Urinary bladder (tissue), 4 donors: ENCODE measurements around the gene FBXW10. TPM values are rescaled to one million over a fixed set of nuclear protein-coding genes. Genes with fewer than 3 reads are reported as not detected.
"Not testable (repeated sequence)": the region's sequence is repeated elsewhere in the genome, so short reads cannot be mapped to it uniquely, and the experiment has no call there.

Source experiments
- DNase-seq: peaks from one replicate; pipeline ENCODE4 v3.0.0-alpha.2; 2015; ENCODE audit errors: extremely low spot score
- H3K27ac ChIP-seq: one replicate; pipeline ENCODE4 v1.5.1; 2013; ENCODE audit warnings: low read depth, mild to moderate bottlenecking, moderate library complexity
- H3K36me3 ChIP-seq: one replicate; pipeline ENCODE4 v1.6.1; 2013; ENCODE audit warnings: mild to moderate bottlenecking, moderate library complexity; ENCODE audit not compliant: insufficient read depth
- H3K4me1 ChIP-seq: one replicate; pipeline ENCODE4 v1.6.1; 2013; ENCODE audit warnings: mild to moderate bottlenecking, moderate library complexity; ENCODE audit not compliant: insufficient read depth
- H3K4me3 ChIP-seq: one replicate; pipeline ENCODE4 v1.5.1; 2013; ENCODE audit warnings: low read depth, low read length
- WGBS: extraction: QIAGEN DNeasy Blood & Tissue Kit; methylation state at CpG from one replicate; pipeline ENCODE4 v1.1.7; 2013; 5-methylcytosine and 5-hydroxymethylcytosine counted together
- polyA plus RNA-seq: library from polyadenylated mRNA; stranded (reverse); fragments of 200-250 nt; gene quantifications from one replicate; pipeline ENCODE4 v1.2.3, GENCODE V29; 2013
- total RNA-seq: library from RNA; depleted of rRNA; stranded (reverse); fragments of >200 nt; gene quantifications from one replicate; pipeline ENCODE4 v1.2.3, GENCODE V29; 2014
- donor health status: healthy with polysubstance abuse.
- donor health status: healthy.

FBXW10 gene
- total and polyA plus RNA-seq, 2 donors, result 0.03 TPM; not detected in 1

DNA sequence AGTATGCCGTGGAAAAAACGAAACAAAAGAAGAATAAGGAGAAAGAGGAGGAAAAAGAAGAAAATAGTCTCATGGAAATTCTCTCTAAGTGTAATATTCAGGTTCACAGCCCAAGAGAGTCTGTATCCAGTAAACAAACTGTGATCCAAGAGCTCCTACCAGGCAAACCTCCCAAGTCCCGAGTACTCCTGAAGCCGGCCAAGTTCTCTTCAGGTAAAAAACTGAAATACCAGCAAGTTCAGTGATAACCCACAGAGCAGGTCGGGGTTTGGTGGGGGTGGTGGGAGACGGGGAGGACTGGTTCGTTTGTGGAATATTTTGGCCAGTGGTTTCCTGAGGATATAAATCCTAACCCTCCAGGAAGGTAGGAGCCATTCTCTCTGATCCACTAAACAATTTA, 28.6 kb downstream of the FBXW10 start:
- Histone ChIP-seq H3K27ac (no peak overlapping the region), H3K4me1 (no peaks in the 10 kb centered on the region), H3K36me3 (no peaks in the 10 kb centered on the region), H3K4me3 (no peak overlapping the region)
- WGBS, result 81% methylated on average over 7 of the region's 7 CpGs
- DNase-seq, result no peak

DNA sequence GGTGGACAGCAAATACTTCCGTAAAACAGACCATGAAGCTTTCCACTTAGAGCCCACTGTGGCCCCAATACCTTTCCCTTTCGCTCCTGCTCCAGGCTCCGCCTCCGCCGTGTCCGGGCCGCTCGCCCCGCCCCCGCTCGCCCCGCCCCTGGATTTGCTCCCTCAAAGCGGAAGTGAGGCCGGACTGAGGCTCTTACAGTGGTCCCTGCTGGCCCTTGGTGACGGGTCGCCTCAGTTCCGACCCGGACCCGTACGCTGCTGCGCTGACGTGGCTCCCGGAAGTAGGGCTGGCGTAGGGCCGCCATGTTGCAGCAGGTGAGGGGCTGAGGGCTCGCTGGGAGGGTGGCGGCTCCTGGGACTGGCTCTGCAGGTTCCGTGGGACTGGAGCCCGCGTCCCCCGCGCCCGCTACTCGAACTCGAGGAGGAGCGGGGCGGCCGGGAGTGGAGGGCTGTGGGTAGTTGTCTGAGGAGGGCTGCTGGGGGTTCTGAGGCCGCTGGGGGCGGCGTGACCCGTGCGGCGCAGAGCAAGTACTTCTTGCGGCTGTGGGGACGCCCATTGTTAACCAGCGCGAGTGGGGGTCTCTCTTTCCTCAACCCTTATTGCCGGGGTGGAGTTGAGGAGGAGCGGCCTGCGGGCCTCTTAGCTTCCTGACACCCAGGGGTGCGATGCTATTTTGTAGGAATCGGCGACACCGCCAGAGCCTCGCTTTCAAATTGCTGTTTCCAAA, 37.3 kb downstream of the FBXW10 start, which contains the start of gene TVP23B:
TSS of gene TVP23B (plus strand) at position 193 of the 728 bp plus-strand sequence. CDS start at position 304, 111 bp downstream.
- H3K4me1 ChIP-seq, H3K36me3 ChIP-seq: not testable (repeated sequence)
- WGBS, result under 1% methylated on average over 56 of the region's 56 CpGs
- DNase-seq, result peak; percentile 85
- H3K4me3 ChIP-seq, result peak within 1 kb of the TSS; percentile 44
- peak within 1 kb of the TSS; percentile 52 for H3K27ac ChIP-seq

DNA sequence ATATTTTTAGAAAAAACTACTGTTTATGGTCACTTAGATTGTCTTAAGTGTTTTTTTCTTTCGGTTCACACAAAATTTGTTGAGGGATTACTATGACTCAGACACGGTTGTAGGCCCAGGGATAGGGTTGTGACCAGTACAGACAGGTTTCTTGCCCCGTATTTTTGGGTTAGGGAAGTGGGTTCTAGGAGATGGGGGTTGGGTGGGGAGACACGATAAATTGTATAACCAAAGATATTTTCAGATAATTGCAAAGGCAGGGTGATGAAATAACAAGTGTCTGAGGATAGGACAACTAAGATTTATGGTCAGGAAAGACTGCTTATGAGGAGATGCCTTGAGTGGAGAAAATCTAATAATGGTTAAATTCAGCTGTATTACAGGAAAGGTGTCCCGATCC, 38.0 kb downstream of the FBXW10 start:
- H3K4me3 ChIP-seq, result peak overlapping the region; percentile 44
- H3K27ac ChIP-seq, result not testable (repeated sequence)

GRCh38 chr17:18785933-18786332, 42.1 kb downstream of the FBXW10 start:
- H3K4me1 ChIP-seq, DNase-seq, H3K4me3 ChIP-seq, H3K36me3 ChIP-seq, H3K27ac ChIP-seq: not testable (repeated sequence)
- WGBS, result 82% methylated on average over 1 of the region's 1 CpG

More for the DNA sequence above, 38.0 kb downstream of the FBXW10 start:
- not testable (repeated sequence) for DNase-seq, H3K36me3 ChIP-seq, H3K4me1 ChIP-seq
- WGBS, result 8% methylated on average over 3 of the region's 5 CpGs

- not testable (repeated sequence) for H3K36me3 ChIP-seq, H3K4me3 ChIP-seq, H3K27ac ChIP-seq, H3K4me1 ChIP-seq, DNase-seq
- WGBS, result 81% methylated on average over 4 of the region's 5 CpGs
Measured at GRCh38 chr17:18786890-18787289, 43.0 kb downstream of the FBXW10 start.

DNA sequence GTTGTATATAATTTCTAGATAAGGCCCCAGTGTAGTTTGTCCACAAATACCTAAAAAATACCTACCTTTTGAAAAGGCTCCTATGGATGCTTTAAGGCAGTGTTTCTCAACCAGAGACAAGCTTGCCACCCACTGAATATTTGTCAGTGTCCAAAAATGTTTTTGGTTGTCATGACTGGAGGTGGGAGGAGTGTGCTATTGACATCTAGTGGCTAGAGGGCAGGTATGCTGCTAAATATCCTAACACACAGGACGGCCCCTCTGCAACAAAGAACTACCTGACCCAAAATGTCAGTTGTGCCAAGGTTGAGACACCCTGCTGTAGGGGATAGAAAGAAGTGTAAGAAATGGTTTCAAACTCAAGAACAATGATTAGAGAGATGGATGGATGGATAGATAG, 47.5 kb downstream of the FBXW10 start:
- WGBS, result 80% methylated on average over 1 of the region's 1 CpG
- not testable (repeated sequence) for H3K27ac ChIP-seq, H3K4me3 ChIP-seq, H3K36me3 ChIP-seq, DNase-seq, H3K4me1 ChIP-seq

DNA sequence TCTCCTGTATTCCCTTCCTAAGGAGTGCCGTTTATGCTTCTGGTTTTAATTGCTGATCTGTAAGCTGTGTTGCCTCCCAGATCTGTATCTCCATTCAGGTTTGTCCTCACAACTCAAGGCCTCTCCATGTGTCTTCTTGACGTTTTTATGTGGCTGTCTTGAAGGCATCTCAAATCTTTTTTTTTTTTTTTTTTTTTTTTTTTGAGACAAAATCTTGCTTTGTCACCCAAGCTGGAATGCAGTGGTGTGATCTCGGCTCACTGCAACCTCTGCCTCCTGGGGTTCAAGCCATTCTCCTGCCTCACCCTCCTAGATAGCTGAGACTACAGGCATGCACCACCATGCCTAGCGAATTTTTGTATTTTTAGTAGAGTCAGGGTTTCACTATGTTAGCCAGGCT, 51.0 kb downstream of the FBXW10 start:
- H3K4me3 ChIP-seq, DNase-seq, H3K27ac ChIP-seq, H3K4me1 ChIP-seq, H3K36me3 ChIP-seq: not testable (repeated sequence)
- WGBS, result 57% methylated on average over 4 of the region's 4 CpGs

- H3K4me1 ChIP-seq, H3K36me3 ChIP-seq, H3K27ac ChIP-seq, H3K4me3 ChIP-seq, DNase-seq: not testable (repeated sequence)
Measured at GRCh38 chr17:18796887-18797286, 53.0 kb downstream of the FBXW10 start.

DNA sequence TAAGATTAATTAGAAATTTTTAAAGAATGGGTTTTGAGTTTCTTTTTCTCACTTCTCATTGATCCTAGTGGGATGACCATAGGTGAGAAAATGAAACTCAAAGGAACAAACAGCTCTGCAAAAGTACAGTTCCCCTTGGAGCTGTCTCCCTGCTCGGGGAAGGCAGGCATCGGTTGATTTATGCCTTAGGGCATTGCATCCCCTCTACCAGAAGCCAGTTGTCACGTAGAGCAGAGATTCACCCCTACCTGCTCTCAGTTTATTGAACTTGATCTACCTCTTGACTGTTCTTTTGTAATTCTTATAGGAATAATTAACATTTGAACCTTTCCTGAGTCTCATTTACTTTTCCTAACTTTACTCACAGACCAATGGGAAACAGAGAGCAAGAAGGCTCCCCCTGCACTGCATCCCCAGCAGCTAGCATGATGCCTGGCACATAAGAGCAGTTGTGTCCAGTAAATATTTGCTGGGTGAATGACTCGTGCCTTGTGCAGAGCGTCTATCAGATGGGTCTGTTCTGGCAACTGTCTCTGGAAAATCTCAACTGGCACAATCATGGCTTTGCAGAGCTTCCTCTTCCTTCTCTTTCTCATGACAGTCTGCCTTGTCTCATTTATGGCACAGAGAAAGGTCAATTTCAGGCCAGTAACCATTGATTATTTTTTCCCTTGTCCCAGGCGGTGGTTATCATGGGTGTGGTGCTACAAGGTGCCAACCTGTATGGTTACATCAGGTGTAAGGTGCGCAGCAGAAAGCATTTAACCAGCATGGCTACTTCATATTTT, 59.8 kb downstream of the FBXW10 start:
- H3K4me3 ChIP-seq, DNase-seq, H3K4me1 ChIP-seq, H3K27ac ChIP-seq, H3K36me3 ChIP-seq: not testable (repeated sequence)
- 72% methylated on average over 7 of the region's 7 CpGs for WGBS

- WGBS, result 42% methylated on average over 3 of the region's 3 CpGs
- not testable (repeated sequence) for H3K4me3 ChIP-seq, DNase-seq, H3K36me3 ChIP-seq, H3K27ac ChIP-seq, H3K4me1 ChIP-seq
Measured at GRCh38 chr17:18815924-18816323, 72.1 kb downstream of the FBXW10 start.

GRCh38 chr17:18816489-18817371, 72.9 kb downstream of the FBXW10 start:
- peak; percentile 32 for DNase-seq
- not testable (repeated sequence) for H3K27ac ChIP-seq, H3K36me3 ChIP-seq, H3K4me1 ChIP-seq, H3K4me3 ChIP-seq
- 51% methylated on average over 9 of the region's 9 CpGs for WGBS

DNA sequence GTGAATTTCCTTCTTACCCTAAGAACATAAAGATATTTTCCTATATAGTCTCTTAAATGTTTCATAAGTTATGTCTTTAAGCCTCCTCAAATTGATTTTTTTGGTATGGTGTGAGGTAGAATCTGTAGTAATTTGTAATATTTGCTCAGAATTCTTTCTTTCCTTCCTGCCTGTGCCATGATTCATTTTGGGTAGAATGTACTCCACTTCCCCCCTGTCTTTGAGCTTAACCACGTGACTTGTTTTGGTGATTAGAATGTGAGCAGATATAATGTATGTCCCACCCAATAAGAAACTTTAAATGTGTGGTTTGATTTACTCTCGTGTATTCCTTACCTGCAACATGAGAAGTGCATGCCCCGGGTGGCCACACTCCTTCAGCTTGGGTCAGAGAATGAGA, 77.6 kb downstream of the FBXW10 start:
- not testable (repeated sequence) for H3K27ac ChIP-seq, H3K36me3 ChIP-seq, H3K4me3 ChIP-seq, DNase-seq, H3K4me1 ChIP-seq
- WGBS, result 56% methylated on average over 1 of the region's 3 CpGs

DNA sequence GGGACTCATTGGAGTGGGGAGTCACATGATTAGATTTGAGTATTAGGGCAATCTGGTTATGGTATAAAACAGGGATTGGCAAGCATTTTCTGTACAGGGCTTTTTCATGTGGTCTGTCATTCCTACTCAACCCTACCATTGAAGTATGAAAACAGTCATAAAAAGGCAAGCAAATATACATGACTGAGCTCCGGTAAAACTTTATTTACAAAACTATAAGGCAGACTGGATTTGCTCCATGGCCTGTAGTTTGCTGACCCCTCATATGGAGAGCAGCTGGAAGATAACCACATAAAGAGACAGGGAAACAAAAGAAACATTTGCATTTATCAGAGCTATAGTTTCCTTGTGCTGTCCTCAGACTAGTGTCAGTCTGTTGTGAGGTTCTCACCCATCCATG, 83.8 kb downstream of the FBXW10 start:
- not testable (repeated sequence) for H3K4me1 ChIP-seq, DNase-seq, H3K36me3 ChIP-seq, H3K4me3 ChIP-seq, H3K27ac ChIP-seq
- WGBS, result no CpG with 5 or more reads among the region's 1 CpG
